GM12878 (cell line): ENCODE data around the gene EMP2. TPM values are rescaled to one million over a fixed set of nuclear protein-coding genes. Genes with fewer than 3 reads are reported as not detected.
"Not testable (repeated sequence)": the region's sequence is repeated elsewhere in the genome, so short reads cannot be mapped to it uniquely, and the experiment has no call there.

Experiments
- ATAC-seq: fragments of 200-7000 bp; cut with Tn5 transposase; 3 replicates; pipeline ENCODE4 v1.9.1; 2020; ENCODE audit warnings: mild to moderate bottlenecking, moderate library complexity
- BruUV-seq: library from RNA; stranded (reverse); fragments of 400-500 nt; replicated peaks from 2 replicates; lab custom pipeline; 2021; lab: Mats Ljungman, UMichigan
- CTCF ChIA-PET: fragments of 300-600 bp; sonication (Branson Sonifier 250); formaldehyde crosslinking; extraction: SDS; loops from one replicate; lab custom pipeline; 2021; ENCODE audit warnings: inconsistent platforms; lab: Yijun Ruan, JAX
- POLR2A ChIA-PET: fragments of 350-600 bp; formaldehyde crosslinking; extraction: SDS; loops from one replicate; lab custom pipeline; 2021; ENCODE audit warnings: inconsistent platforms; lab: Charles Lee
- RAD21 ChIA-PET: fragments of 300-600 bp; sonication (Branson Sonifier 250); formaldehyde crosslinking; loops from one replicate; lab custom pipeline; 2023; ENCODE audit warnings: antibody characterized with exemption; ENCODE audit not compliant: unreplicated experiment; lab: Charles Lee
- SMC1A ChIA-PET: fragments of 300-600 bp; sonication (Branson Sonifier 250); formaldehyde crosslinking; loops from one replicate; lab custom pipeline; 2023; ENCODE audit not compliant: unreplicated experiment, uncharacterized antibody; lab: Charles Lee
- DNase-seq: peaks from one replicate; pipeline ENCODE4 v3.0.0-alpha.2; 2011; ENCODE audit warnings: low read depth, low spot score
- FAIRE-seq: peaks from 3 replicates; lab custom pipeline; 2011; peaks lifted over from hg19 to GRCh38; lab: Jason Lieb, UNC
- H2AFZ ChIP-seq: 2 replicates; pipeline ENCODE4 v1.6.0; 2011; ENCODE audit warnings: low read depth, low read length, control low read depth; ENCODE audit not compliant: control insufficient read depth
- H3K27ac ChIP-seq: 2 replicates; pipeline ENCODE4 v1.5.1; 2011; ENCODE audit warnings: control low read depth; ENCODE audit not compliant: control insufficient read depth, insufficient read depth
- H3K27me3 ChIP-seq, 2 experiments: replicated peaks in 1 of 2; 2 replicates each; pipeline versions ENCODE4 v1.6.0 to v1.6.1; 2011; ENCODE audit warnings: low read length in 1 of 2; ENCODE audit not compliant: control insufficient read depth in 2 of 2, insufficient read depth in 2 of 2
- H3K36me3 ChIP-seq, 2 experiments: 2 replicates each; pipeline ENCODE4 v1.5.1; 2011; ENCODE audit warnings: low read length in 1 of 2; ENCODE audit not compliant: control insufficient read depth in 2 of 2, insufficient read depth in 2 of 2
- H3K4me1 ChIP-seq: 2 replicates; pipeline ENCODE4 v1.6.1; 2011; ENCODE audit warnings: mild to moderate bottlenecking, low read length, moderate library complexity, mixed read lengths; ENCODE audit not compliant: control insufficient read depth, insufficient read depth
- H3K4me2 ChIP-seq: 2 replicates; pipeline ENCODE4 v1.6.0; 2011; ENCODE audit warnings: control low read depth; ENCODE audit not compliant: control insufficient read depth, insufficient read depth
- H3K4me3 ChIP-seq: fragments of 200-600 bp; sonication (generic); 2 replicates; pipeline ENCODE4 v1.5.1; 2016
- H3K79me2 ChIP-seq: 2 replicates; pipeline ENCODE4 v1.6.0; 2011; ENCODE audit warnings: low read length; ENCODE audit not compliant: control insufficient read depth, insufficient read depth
- H3K9ac ChIP-seq: 2 replicates; pipeline ENCODE4 v1.8.0; 2011; ENCODE audit warnings: low read length, control low read depth, mixed read lengths; ENCODE audit not compliant: control insufficient read depth, insufficient read depth
- H3K9me3 ChIP-seq: replicated peaks from 3 replicates; pipeline ENCODE4 v1.5.1; 2011; ENCODE audit warnings: mild to moderate bottlenecking, low read length; ENCODE audit not compliant: control insufficient read depth, insufficient read depth
- H4K20me1 ChIP-seq: 2 replicates; pipeline ENCODE4 v1.6.0; 2011; ENCODE audit not compliant: control insufficient read depth, insufficient read depth
- WGBS: methylation state at CpG from one replicate; pipeline ENCODE4 v1.1.6; 2016; ENCODE audit warnings: low lambda C conversion rate; ENCODE audit not compliant: insufficient replicate concordance, insufficient coverage; ENCODE audit errors: missing lambda C conversion rate; 5-methylcytosine and 5-hydroxymethylcytosine counted together
- in situ Hi-C: fragments of 300-500 bp; cut with MboI; formaldehyde crosslinking; loops from 9 replicates; pipeline ENCODE4 v1.14.3; 2018; ENCODE audit warnings: mixed read lengths
- intact Hi-C: fragments of 100-400 bp; cut with micrococcal nuclease; formaldehyde crosslinking; loops from one replicate; pipeline ENCODE4 v1.14.2; 2022; ENCODE audit not compliant: unreplicated experiment
- polyA plus RNA-seq, 11 experiments: library from polyadenylated mRNA; depleted of rRNA in 4 of 11; unstranded in 6 of 11; stranded (reverse) in 5 of 11; fragments of >200 nt; fragmentation: Nextera tagmentation in 4 of 11; fragmentation: Illumina TruSeq in 1 of 11; extraction: Ambion mirVana in 4 of 11; extraction: Trizol in 1 of 11; gene quantifications; 1 replicate in 1 of 11; 2 replicates in 10 of 11; pipeline versions ENCODE4 v1.2.1 to v1.2.3, GENCODE V29; 2011 to 2016; ENCODE audit warnings: inconsistent platforms in 2 of 11, missing spikeins in 2 of 11, low read depth in 1 of 11
- total RNA-seq, 4 experiments: library from RNA; depleted of rRNA in 3 of 4; stranded (reverse); fragments of >200 nt in 3 of 4; fragmentation: Illumina TruSeq in 1 of 4; extraction: Trizol in 1 of 4; gene quantifications; 2 replicates each; pipeline versions ENCODE4 v1.2.1 to v1.2.3, GENCODE V29; 2013 to 2021
- TF ChIP-seq, protein P1 (sequence below): fragments of 450-650 bp; conservative IDR thresholded peaks from 2 replicates; pipeline ENCODE4 v1.6.1; 2017; ENCODE audit warnings: mild to moderate bottlenecking, moderate library complexity

The EMP2 gene
- total and polyA plus RNA-seq, 10 of the 15 experiments (the other 5 are each of a cell fraction or from before 2014, with no cell fraction given) = 0.41 to 10.4 (median 3.8) TPM

DNA sequence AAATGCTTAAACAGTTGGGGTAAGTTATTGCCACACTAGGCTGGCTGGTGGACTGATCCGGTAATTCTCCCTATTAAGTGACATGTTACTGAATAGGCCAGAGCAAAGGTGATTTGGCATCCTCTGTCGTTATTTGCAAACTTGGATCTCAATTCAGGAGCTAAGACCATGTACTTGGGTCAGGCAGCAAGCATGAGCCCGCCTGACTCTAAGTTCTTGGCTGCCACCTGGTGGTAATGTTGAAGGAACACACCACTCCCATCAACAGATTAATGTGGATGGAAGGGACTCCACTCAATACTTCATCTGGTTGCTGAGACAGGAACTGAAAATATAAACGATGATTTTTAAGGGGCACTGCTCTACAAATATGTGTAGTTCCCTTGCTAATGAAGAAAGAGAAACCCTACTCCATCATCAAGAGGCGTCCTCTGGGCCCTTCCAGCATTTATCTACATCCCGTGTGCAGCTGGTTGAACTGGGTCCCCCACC lies 70.8 kb downstream of the EMP2 start (continued):
- TF ChIP-seq, protein P1, sequence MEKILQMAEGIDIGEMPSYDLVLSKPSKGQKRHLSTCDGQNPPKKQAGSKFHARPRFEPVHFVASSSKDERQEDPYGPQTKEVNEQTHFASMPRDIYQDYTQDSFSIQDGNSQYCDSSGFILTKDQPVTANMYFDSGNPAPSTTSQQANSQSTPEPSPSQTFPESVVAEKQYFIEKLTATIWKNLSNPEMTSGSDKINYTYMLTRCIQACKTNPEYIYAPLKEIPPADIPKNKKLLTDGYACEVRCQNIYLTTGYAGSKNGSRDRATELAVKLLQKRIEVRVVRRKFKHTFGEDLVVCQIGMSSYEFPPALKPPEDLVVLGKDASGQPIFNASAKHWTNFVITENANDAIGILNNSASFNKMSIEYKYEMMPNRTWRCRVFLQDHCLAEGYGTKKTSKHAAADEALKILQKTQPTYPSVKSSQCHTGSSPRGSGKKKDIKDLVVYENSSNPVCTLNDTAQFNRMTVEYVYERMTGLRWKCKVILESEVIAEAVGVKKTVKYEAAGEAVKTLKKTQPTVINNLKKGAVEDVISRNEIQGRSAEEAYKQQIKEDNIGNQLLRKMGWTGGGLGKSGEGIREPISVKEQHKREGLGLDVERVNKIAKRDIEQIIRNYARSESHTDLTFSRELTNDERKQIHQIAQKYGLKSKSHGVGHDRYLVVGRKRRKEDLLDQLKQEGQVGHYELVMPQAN = no peak

- FAIRE-seq, H3K4me3 ChIP-seq, H3K27ac ChIP-seq, H2AFZ ChIP-seq, H4K20me1 ChIP-seq, H3K9ac ChIP-seq, H3K27me3 ChIP-seq, ATAC-seq, H3K36me3 ChIP-seq, H3K4me2 ChIP-seq, POLR2A ChIA-PET, H3K79me2 ChIP-seq, H3K9me3 ChIP-seq, BruUV-seq, intact Hi-C loops, DNase-seq, H3K4me1 ChIP-seq: not testable (repeated sequence)
- RAD21 ChIA-PET = interaction anchor here (0.6 to 2.3 kb wide), 5 partner anchors 9 to 249 kb away, joined by 3 to 19 read pairs (median 5); no protein-coding TSS in a partner anchor
- SMC1A ChIA-PET = interaction anchor here (0.8 to 12.7 kb wide), 8 partner anchors 10 to 249 kb away, joined by 3 to 193 read pairs (median 4); no protein-coding TSS in a partner anchor
- CTCF ChIA-PET = interaction anchor here (0.6 to 9.7 kb wide), 5 partner anchors 9 to 530 kb away, joined by 3 to 136 read pairs (median 3); no protein-coding TSS in a partner anchor
- WGBS = 70% methylated on average over 3 of the region's 3 CpGs
- in situ Hi-C loops = loop anchor here (5.0 kb wide), 2 partner anchors 193 to 248 kb away; no protein-coding TSS in a partner anchor
Measured at GRCh38 chr16:10505286-10505685, 75.1 kb downstream of the EMP2 start.
